Measurements from ENCODE around the gene ZIC4. TPM values are rescaled to one million over a fixed set of nuclear protein-coding genes. Genes with fewer than 3 reads are reported as not detected.

The ZIC4 gene
- total RNA-seq, 4 donors from 2014 or later, result 0.19 to 0.47 (median 0.39) TPM; not detected in 1

DNA sequence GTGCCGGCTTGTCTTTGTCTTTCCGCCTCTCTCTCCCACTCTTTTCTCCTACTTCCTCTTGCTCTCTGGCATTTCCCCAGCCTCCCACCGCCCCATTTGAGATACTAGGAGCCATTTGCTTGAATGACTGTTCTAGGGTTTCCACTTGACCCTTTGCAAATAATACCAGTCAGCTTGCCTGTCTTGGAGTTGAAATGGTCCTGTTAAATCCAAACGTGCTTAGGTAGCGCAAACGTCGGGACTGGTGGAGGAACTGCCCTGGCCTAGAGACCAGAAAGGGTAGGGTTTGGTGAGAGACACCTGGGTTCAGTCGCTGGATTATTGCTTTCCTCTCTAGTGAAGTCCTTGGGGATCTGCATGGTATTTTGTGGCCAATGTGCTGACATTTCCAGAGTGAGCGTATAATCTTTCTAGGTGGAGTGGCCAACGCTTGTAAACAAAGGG lies 13.5 kb upstream of the ZIC4 start:
- in situ Hi-C loops (cut with MboI; ENCODE audit: low sequenced_read_pairs in 4 of 4), result no loop called here
- Histone ChIP-seq H3K36me3 (no peaks in the 10 kb centered on the region), H3K4me1 (peaks cover 11 to 13% of the 10 kb centered on the region in 2 donors), H3K27me3 (peaks cover 3 to 29% (median 6%) of the 10 kb centered on the region in 3 donors), H3K9me3 (no peaks in the 10 kb centered on the region), H3K27ac (peak overlapping the region; percentile 77 to 80 (median 79)), H3K4me3 (peak overlapping the region; percentile 50 to 66 (median 57))
- ATAC-seq (no peak), DNase-seq (no peak)
- intact Hi-C loops (cut with DNase I; ENCODE audit: low total_unique reads), result loop anchor here (2.0 to 10.0 kb wide), 3 partner anchors 27 to 525 kb away; no protein-coding TSS in a partner anchor
- TF ChIP-seq, protein P1, sequence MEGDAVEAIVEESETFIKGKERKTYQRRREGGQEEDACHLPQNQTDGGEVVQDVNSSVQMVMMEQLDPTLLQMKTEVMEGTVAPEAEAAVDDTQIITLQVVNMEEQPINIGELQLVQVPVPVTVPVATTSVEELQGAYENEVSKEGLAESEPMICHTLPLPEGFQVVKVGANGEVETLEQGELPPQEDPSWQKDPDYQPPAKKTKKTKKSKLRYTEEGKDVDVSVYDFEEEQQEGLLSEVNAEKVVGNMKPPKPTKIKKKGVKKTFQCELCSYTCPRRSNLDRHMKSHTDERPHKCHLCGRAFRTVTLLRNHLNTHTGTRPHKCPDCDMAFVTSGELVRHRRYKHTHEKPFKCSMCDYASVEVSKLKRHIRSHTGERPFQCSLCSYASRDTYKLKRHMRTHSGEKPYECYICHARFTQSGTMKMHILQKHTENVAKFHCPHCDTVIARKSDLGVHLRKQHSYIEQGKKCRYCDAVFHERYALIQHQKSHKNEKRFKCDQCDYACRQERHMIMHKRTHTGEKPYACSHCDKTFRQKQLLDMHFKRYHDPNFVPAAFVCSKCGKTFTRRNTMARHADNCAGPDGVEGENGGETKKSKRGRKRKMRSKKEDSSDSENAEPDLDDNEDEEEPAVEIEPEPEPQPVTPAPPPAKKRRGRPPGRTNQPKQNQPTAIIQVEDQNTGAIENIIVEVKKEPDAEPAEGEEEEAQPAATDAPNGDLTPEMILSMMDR (IDR thresholded peaks at IDR 0.05 in 4 of 5, conservative IDR thresholded peaks at IDR 0.05 in 1 of 5), result no peak
- no peak for TF ChIP-seq POLR2A (IDR thresholded peaks at IDR 0.05)

DNA sequence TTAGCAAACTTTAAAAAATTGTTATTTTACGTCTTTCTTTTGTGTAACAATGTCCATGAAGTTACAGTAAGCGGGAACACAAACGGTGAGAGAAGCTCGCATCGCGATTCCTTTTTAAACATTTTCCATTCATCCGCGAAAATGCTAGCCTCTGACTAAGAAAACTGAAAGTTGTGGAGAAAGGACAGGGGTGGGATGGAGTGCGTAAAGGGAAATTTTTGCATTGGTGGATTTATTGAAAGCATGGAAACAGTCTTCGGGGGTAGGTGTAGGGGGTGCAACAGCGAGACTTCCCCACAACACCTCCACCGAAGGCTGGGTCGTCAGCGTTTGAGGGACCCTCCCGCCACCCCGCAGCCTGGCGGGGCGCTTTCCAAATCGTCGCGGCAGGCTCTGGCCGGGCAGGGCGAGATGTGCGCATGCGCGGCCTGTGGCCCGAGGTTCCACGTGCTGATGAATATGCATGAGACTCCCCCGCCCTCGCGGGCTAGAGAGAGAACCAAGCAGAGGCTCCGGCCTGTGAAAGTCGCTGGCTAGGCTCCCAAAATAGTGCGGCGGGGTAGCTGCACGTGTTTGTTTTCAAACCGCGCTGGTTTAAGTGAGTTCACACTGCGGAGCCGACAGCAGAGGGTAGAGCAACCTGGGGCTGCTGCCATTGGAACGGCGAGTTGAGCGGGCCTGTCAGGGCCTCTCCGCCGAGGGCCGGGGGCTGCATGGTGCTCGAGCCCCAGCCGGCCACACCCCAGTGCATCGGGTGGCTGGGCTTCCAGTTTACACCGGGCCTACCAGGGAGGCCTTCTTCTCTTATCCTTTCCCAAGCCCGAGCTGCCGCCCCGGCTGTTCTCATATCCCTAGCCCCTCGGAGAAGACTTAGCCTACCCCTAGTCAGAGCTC lies 12.7 kb upstream of the ZIC4 start:
- in situ Hi-C loops (cut with MboI; ENCODE audit: low sequenced_read_pairs in 4 of 4) (no loop called here), intact Hi-C loops (cut with DNase I; ENCODE audit: low total_unique reads) (loop anchor here (2.0 to 10.0 kb wide), 2 partner anchors 26 to 236 kb away; no protein-coding TSS in a partner anchor)
- Histone ChIP-seq H3K27ac (peak overlapping the region; percentile 77 to 80 (median 79)), H3K4me1 (peaks cover 11 to 13% of the 10 kb centered on the region in 2 donors), H3K36me3 (no peaks in the 10 kb centered on the region), H3K27me3 (peaks cover 3 to 32% (median 6%) of the 10 kb centered on the region in 3 donors), H3K9me3 (no peaks in the 10 kb centered on the region), H3K4me3 (peak overlapping the region; percentile 50 to 66 (median 57))
- peak; percentile 72 to 93 for DNase-seq
- TF ChIP-seq POLR2A (IDR thresholded peaks at IDR 0.05), result peak; percentile 52 to 69
- TF ChIP-seq, protein P1 (IDR thresholded peaks at IDR 0.05 in 4 of 5, conservative IDR thresholded peaks at IDR 0.05 in 1 of 5), result no peak
- ATAC-seq, result peak; percentile 75 to 83

DNA sequence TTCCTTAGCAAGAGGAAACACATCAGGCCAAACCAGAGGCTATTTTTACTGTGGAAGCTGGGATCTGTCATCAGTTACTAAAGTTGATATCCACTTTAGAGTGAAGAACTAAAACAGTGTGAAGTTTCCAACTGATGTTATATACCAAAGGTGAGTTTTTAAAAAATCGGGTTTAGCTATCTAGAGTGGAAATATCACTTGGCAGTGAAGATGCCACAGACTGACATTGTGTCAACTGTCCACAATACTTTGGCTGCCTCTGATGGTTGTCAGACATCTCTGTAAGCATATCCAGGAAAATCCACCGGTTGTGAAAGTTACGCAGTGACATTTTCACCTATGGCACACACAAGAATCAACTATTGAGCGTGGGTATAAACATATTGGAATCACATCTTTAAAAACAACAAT lies 12.0 kb upstream of the ZIC4 start:
- ATAC-seq (peak in 1 of 2 donors; percentile 49), DNase-seq (no peak)
- intact Hi-C loops (cut with DNase I; ENCODE audit: low total_unique reads) (loop anchor here (2.0 to 10.0 kb wide), 2 partner anchors 26 to 236 kb away; no protein-coding TSS in a partner anchor), in situ Hi-C loops (cut with MboI; ENCODE audit: low sequenced_read_pairs in 4 of 4) (no loop called here)
- peaks cover 11 to 13% of the 10 kb centered on the region in 2 donors for H3K4me1 ChIP-seq
- peak overlapping the region; percentile 50 to 66 (median 57) for H3K4me3 ChIP-seq
- H3K27ac ChIP-seq, result peak overlapping the region; percentile 77 to 80 (median 79)
- no peaks in the 10 kb centered on the region for H3K9me3 ChIP-seq
- TF ChIP-seq, protein P1 (IDR thresholded peaks at IDR 0.05 in 4 of 5, conservative IDR thresholded peaks at IDR 0.05 in 1 of 5), result no peak
- TF ChIP-seq POLR2A (IDR thresholded peaks at IDR 0.05), result no peak
- peaks cover 3 to 30% (median 3%) of the 10 kb centered on the region in 3 donors for H3K27me3 ChIP-seq
- no peaks in the 10 kb centered on the region for H3K36me3 ChIP-seq

DNA sequence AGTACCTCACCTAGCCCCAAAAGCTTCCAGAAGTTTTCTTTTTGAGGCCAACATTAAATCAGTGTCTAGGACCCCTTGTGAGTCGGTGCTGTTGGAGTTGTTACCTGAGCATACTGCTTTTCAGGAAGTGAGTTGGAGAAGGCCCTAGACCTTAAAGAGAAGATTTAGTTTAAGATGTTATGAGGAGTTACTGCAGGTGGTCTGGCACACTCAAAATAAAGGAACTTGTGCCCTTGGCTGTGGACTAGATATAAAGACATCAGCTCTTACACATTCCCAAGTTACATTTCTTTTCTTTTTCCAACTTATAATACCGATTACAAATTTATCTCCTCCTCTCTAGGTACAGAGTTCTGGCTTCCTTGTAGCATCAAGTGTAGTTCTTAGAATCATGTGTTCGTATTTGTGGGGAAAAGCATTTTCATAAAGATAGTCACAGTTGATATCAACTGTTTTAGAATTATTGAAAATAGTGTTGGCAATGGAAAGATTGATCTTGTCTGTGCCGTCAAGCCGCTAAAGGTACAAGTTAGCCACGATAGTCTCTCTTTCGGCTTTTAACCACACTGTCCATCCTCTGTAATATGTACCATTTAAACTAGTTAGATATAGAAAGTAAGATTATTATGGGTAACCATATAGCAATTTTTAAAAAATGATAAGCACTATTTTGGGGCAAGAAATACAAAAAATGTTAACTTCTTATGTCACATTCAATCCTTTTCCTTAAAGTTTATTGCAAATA lies 11.4 kb upstream of the ZIC4 start:
- Histone ChIP-seq H3K4me1 (peaks cover 11 to 19% of the 10 kb centered on the region in 2 donors), H3K9me3 (no peaks in the 10 kb centered on the region), H3K27ac (peak overlapping the region; percentile 77 to 80 (median 79)), H3K27me3 (peaks cover 3 to 35% (median 3%) of the 10 kb centered on the region in 3 donors), H3K4me3 (no peak overlapping the region), H3K36me3 (no peaks in the 10 kb centered on the region)
- in situ Hi-C loops (cut with MboI; ENCODE audit: low sequenced_read_pairs in 4 of 4), result no loop called here
- ATAC-seq, result no peak
- no peak for DNase-seq
- intact Hi-C loops (cut with DNase I; ENCODE audit: low total_unique reads), result loop anchor here (2.0 to 10.0 kb wide), 2 partner anchors 25 to 237 kb away; no protein-coding TSS in a partner anchor
- TF ChIP-seq, protein P1 (IDR thresholded peaks at IDR 0.05 in 4 of 5, conservative IDR thresholded peaks at IDR 0.05 in 1 of 5), result no peak
- TF ChIP-seq POLR2A (IDR thresholded peaks at IDR 0.05), result no peak
